ENCODE measurements around the gene TPRA1. TPM values are rescaled to one million over a fixed set of nuclear protein-coding genes. Genes with fewer than 3 reads are reported as not detected.

The TPRA1 gene
- total and polyA plus RNA-seq, 12 donors, result 13.5 to 65.6 (median 46.4) TPM

DNA sequence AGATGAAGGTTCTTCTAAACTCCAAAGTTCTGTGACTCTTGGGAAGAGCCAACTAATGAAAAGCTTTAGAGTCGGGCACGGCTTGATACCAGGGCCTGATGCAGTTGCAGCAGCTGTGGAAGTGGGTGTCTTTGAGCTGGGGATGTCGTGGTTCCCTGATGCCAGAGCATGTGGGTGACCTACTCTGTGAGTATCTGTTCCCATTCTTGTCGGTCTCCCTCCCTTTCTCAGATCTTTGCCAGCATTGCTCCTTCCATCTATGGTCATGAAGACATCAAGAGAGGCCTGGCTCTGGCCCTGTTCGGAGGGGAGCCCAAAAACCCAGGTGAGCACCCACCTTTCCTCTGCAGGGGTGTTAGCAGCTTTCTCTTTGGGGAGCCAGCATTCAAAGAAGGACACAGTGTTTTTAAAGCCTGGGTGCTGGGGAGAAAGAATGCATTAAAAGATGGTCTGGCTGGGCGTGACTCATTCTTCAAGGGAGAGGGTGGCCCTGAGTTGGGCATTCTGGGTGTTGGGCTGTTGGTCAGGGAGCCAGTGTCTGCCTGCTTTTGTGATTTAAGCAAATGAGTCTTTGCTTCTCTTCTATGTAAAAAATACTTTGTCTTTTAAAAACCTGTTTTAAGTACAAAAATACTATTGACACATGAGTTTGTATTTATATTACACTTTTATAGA is 25.2 kb upstream of the TPRA1 start:
- H3K27ac ChIP-seq, result no peak overlapping the region
- peaks cover 0 to 3% of the 10 kb centered on the region in 2 donors for H3K4me1 ChIP-seq (replicated peaks in 1 of 2)
- no peaks in the 10 kb centered on the region for H3K27me3 ChIP-seq
- peaks cover 0 to 2% of the 10 kb centered on the region in 2 donors for H3K36me3 ChIP-seq (replicated peaks in 1 of 2)
- intact Hi-C loops (cut with DNase I), result no loop called here
- no peak for TF ChIP-seq POLR2A (IDR thresholded peaks at IDR 0.05)
- TF ChIP-seq, protein P1, sequence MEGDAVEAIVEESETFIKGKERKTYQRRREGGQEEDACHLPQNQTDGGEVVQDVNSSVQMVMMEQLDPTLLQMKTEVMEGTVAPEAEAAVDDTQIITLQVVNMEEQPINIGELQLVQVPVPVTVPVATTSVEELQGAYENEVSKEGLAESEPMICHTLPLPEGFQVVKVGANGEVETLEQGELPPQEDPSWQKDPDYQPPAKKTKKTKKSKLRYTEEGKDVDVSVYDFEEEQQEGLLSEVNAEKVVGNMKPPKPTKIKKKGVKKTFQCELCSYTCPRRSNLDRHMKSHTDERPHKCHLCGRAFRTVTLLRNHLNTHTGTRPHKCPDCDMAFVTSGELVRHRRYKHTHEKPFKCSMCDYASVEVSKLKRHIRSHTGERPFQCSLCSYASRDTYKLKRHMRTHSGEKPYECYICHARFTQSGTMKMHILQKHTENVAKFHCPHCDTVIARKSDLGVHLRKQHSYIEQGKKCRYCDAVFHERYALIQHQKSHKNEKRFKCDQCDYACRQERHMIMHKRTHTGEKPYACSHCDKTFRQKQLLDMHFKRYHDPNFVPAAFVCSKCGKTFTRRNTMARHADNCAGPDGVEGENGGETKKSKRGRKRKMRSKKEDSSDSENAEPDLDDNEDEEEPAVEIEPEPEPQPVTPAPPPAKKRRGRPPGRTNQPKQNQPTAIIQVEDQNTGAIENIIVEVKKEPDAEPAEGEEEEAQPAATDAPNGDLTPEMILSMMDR (IDR thresholded peaks at IDR 0.05), result no peak
- no peaks in the 10 kb centered on the region for H3K9me3 ChIP-seq (replicated peaks in 1 of 3)
- peak in 4 of 7 donors; percentile 36 to 55 (median 52) for DNase-seq
- H3K4me3 ChIP-seq, result no peak overlapping the region
- 78 to 86% (median 85%) methylated on average over 6 of the region's 6 CpGs for WGBS, 4 donors

DNA sequence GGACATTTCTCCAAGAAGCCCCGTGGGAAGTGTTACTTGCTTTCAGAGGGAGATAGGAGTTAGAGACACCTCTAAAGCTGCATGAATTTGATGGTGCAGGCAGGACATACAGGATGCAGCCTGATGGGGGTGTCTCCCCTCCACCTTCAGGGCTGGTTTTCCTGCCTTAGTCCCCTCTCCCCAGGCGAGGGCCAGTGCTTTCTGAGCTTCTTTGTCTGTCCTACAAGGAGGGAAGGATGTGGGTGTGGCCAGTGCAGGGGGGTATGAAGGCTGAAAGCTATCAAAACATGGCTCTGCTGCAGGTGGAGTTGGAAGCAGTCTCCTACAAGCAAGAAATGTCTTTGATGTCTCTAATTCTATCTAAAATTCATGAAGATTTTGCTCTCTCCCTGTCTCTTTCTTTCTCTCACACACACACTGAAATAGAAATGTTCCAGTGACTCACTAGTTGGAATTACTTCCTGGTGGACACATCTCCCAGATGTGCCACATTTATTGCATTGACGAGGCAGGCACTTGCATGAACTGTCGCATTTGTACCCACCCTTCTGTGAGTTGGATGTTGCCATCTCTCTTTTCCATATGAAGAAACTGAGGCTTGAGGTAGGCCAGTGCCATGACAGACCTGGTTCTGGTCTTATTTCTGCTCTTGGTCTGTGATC is 24.5 kb upstream of the TPRA1 start:
- intact Hi-C loops (cut with DNase I), result no loop called here
- H3K4me3 ChIP-seq, result no peak overlapping the region
- no peaks in the 10 kb centered on the region for H3K9me3 ChIP-seq (replicated peaks in 1 of 3)
- no peaks in the 10 kb centered on the region for H3K36me3 ChIP-seq (replicated peaks in 1 of 2)
- TF ChIP-seq, protein P1 (IDR thresholded peaks at IDR 0.05), result no peak
- no peak for TF ChIP-seq POLR2A (IDR thresholded peaks at IDR 0.05)
- 88 to 92% (median 89%) methylated on average over 4 of the region's 4 CpGs for WGBS, 4 donors
- no peaks in the 10 kb centered on the region for H3K27me3 ChIP-seq
- H3K27ac ChIP-seq, result no peak overlapping the region
- DNase-seq, result no peak
- H3K4me1 ChIP-seq (replicated peaks in 1 of 2), result peaks cover 0 to 3% of the 10 kb centered on the region in 2 donors

DNA sequence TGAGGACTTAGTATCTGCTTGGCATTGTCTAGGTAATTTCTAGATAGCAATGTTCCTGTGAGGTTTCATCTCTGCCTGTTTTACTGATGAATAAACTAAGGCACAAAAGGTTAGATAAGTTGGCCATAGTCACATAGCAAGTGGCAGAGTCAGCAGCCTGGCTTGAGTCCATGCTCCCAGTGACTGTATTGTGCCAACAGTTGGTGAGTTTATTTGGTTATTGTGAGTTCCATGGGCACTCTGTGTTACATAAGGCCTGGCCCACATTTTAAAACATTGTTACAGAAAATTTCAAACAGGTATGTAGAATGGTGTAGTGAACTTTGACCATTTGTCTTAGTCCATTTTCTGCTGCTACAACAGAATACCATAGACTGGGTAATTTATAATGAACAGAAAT is 22.9 kb upstream of the TPRA1 start:
- intact Hi-C loops (cut with DNase I), result no loop called here
- Histone ChIP-seq H3K27ac (no peak overlapping the region), H3K4me3 (no peak overlapping the region), H3K27me3 (no peaks in the 10 kb centered on the region), H3K4me1 (replicated peaks in 1 of 2) (peaks cover 3 to 8% of the 10 kb centered on the region in 2 donors), H3K36me3 (replicated peaks in 1 of 2) (no peaks in the 10 kb centered on the region), H3K9me3 (replicated peaks in 1 of 3) (no peaks in the 10 kb centered on the region)
- TF ChIP-seq, protein P1 (IDR thresholded peaks at IDR 0.05), result no peak
- TF ChIP-seq POLR2A (IDR thresholded peaks at IDR 0.05), result no peak
- DNase-seq, result peak in 5 of 7 donors; percentile 56 to 69 (median 64)

DNA sequence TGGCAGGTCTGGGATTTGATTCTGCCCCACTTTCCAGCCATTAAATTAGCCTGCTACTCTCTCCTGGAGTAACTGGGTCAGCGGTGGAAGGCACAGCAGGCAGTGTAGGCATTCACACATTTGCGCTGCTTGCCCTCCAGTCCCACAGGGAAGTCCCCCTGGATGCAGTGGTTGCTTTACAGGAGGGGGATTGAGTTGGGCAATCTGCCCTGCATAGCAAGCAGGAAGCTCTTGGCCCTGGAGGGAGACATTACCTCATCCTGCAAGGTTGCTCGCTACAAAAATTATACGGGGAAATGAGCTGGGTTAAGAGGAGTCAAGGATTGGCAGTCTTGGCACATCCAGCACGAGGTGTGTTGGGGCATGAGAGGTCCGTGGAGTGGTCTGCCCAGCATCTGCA is 22.4 kb upstream of the TPRA1 start:
- no peak for DNase-seq
- WGBS, 4 donors, result 57 to 70% (median 64%) methylated on average over 6 of the region's 6 CpGs
- Histone ChIP-seq H3K9me3 (replicated peaks in 1 of 3) (no peaks in the 10 kb centered on the region), H3K4me3 (no peak overlapping the region), H3K4me1 (replicated peaks in 1 of 2) (peaks cover 8% of the 10 kb centered on the region in 2 donors), H3K27me3 (no peaks in the 10 kb centered on the region), H3K27ac (no peak overlapping the region), H3K36me3 (replicated peaks in 1 of 2) (no peaks in the 10 kb centered on the region)
- TF ChIP-seq, protein P1 (IDR thresholded peaks at IDR 0.05), result no peak
- no peak for TF ChIP-seq POLR2A (IDR thresholded peaks at IDR 0.05)
- intact Hi-C loops (cut with DNase I), result no loop called here

All from adrenal gland (tissue), 12 donors.